Measurements from ENCODE around the gene SSMEM1. TPM values are rescaled to one million over a fixed set of nuclear protein-coding genes. Genes with fewer than 3 reads are reported as not detected.

The SSMEM1 gene
- total and polyA plus RNA-seq, 9 of the 15 experiments (the other 6 are each of a cell fraction or from before 2014, with no cell fraction given), result 0.10 to 0.28 (median 0.18) TPM; not detected in 4

- ATAC-seq (no peak), DNase-seq (ENCODE audit: extremely low read depth in 1 of 4, low spot score in 3 of 4) (no peak), FAIRE-seq (no peak)
- H3K4me3 ChIP-seq, result no peak overlapping the region
- H2AFZ ChIP-seq (ENCODE audit: low read depth, low read length), result no peak overlapping the region
- H3K4me2 ChIP-seq (ENCODE audit: insufficient read depth, low read length), result no peak overlapping the region
- no peak overlapping the region for H3K27ac ChIP-seq (ENCODE audit: extremely low read depth, low read depth, low read length)
- peaks cover 10 to 15% of the 10 kb centered on the region in 2 experiments; a peak in 4 of 5 replicates for H3K4me1 ChIP-seq (replicated peaks in 1 of 2; ENCODE audit: control insufficient read depth in 2 of 2, insufficient read depth in 2 of 2, low read length in 2 of 2)
- H3K9ac ChIP-seq (ENCODE audit: insufficient read depth in 1 of 2, low read depth in 2 of 2, low read length in 2 of 2), result no peak overlapping the region
- H4K20me1 ChIP-seq (replicated peaks; ENCODE audit: control insufficient read depth, insufficient read depth, low read length), result no peaks in the 10 kb centered on the region
- H3K27me3 ChIP-seq (ENCODE audit: control insufficient read depth in 2 of 2, insufficient read depth in 2 of 2, low read length in 2 of 2), result no peaks in the 10 kb centered on the region
- in situ Hi-C loops (cut with MboI) (no loop called here), intact Hi-C loops (cut with micrococcal nuclease) (no loop called here)
- no peaks in the 10 kb centered on the region for H3K36me3 ChIP-seq (ENCODE audit: control insufficient read depth, insufficient read depth, low read length)
- WGBS (ENCODE audit: insufficient coverage, low coverage, missing lambda C conversion rate), result 83% methylated on average over 3 of the region's 4 CpGs
- H3K9me1 ChIP-seq (ENCODE audit: control insufficient read depth, insufficient read depth, low read length), result no peaks in the 10 kb centered on the region
- H3K9me3 ChIP-seq (replicated peaks; ENCODE audit: control insufficient read depth, insufficient read depth, low read depth, low read length), result no peaks in the 10 kb centered on the region; the same call in 1 of the 2 replicates
- ChIA-PET CTCF (ENCODE audit: low intra/inter-chr PET ratio) (no interaction called here), POLR2A (interaction anchor here (0.6 to 1.9 kb wide), 4 partner anchors 10 to 206 kb away, joined by 3 to 6 read pairs (median 4); partner anchors contain the start of gene SSMEM1)
- no peak for TF ChIP-seq DPF2 (IDR thresholded peaks at IDR 0.05)
- TF ChIP-seq BDP1 (IDR thresholded peaks at IDR 0.05; ENCODE audit: insufficient read depth, insufficient read length), result no peak
- no peaks in the 10 kb centered on the region for H3K79me2 ChIP-seq (ENCODE audit: control insufficient read depth, insufficient read depth, low read length)
- BruUV-seq (replicated peaks), result no TSS peak
Observed at GRCh38 chr7:130221746-130222145, 14.1 kb downstream of the SSMEM1 start.

- ATAC-seq, result no peak
- intact Hi-C loops (cut with micrococcal nuclease), result no loop called here
- no peak overlapping the region for H3K9ac ChIP-seq (ENCODE audit: insufficient read depth in 1 of 2, low read depth in 2 of 2, low read length in 2 of 2)
- no peak for FAIRE-seq
- H2AFZ ChIP-seq (ENCODE audit: low read depth, low read length), result no peak overlapping the region
- peaks cover 4 to 9% of the 10 kb centered on the region in 2 experiments; a peak in 4 of 5 replicates for H3K4me1 ChIP-seq (replicated peaks in 1 of 2; ENCODE audit: control insufficient read depth in 2 of 2, insufficient read depth in 2 of 2, low read length in 2 of 2)
- in situ Hi-C loops (cut with MboI), result no loop called here
- no peak for DNase-seq (ENCODE audit: extremely low read depth in 1 of 4, low spot score in 3 of 4)
- H3K9me3 ChIP-seq (replicated peaks; ENCODE audit: control insufficient read depth, insufficient read depth, low read depth, low read length), result no peaks in the 10 kb centered on the region; the same call in 1 of the 2 replicates
- no peaks in the 10 kb centered on the region for H3K27me3 ChIP-seq (ENCODE audit: control insufficient read depth in 2 of 2, insufficient read depth in 2 of 2, low read length in 2 of 2)
- no peaks in the 10 kb centered on the region for H4K20me1 ChIP-seq (replicated peaks; ENCODE audit: control insufficient read depth, insufficient read depth, low read length)
- no peak overlapping the region for H3K27ac ChIP-seq (ENCODE audit: extremely low read depth, low read depth, low read length)
- no peak overlapping the region for H3K4me2 ChIP-seq (ENCODE audit: insufficient read depth, low read length)
- ChIA-PET POLR2A (interaction anchor here (1.1 kb wide), 1 partner anchor 14 kb away, joined by 3 read pairs; no protein-coding TSS in a partner anchor), CTCF (ENCODE audit: low intra/inter-chr PET ratio) (no interaction called here)
- H3K4me3 ChIP-seq, result no peak overlapping the region
- no peaks in the 10 kb centered on the region for H3K36me3 ChIP-seq (ENCODE audit: control insufficient read depth, insufficient read depth, low read length)
- H3K79me2 ChIP-seq (ENCODE audit: control insufficient read depth, insufficient read depth, low read length), result no peaks in the 10 kb centered on the region
- WGBS (ENCODE audit: insufficient coverage, low coverage, missing lambda C conversion rate), result 28% methylated on average over 1 of the region's 1 CpG
- BruUV-seq (replicated peaks), result no TSS peak
- H3K9me1 ChIP-seq (ENCODE audit: control insufficient read depth, insufficient read depth, low read length), result no peaks in the 10 kb centered on the region
- no peak for TF ChIP-seq E4F1 (CRISPR knock-in tag; IDR thresholded peaks at IDR 0.05; ENCODE audit: borderline replicate concordance)
- no peak for TF ChIP-seq BDP1 (IDR thresholded peaks at IDR 0.05; ENCODE audit: insufficient read depth, insufficient read length)
- TF ChIP-seq TCF7 (IDR thresholded peaks at IDR 0.05; ENCODE audit: borderline replicate concordance), result no peak
- no peak for TF ChIP-seq HOXB6 (CRISPR knock-in tag; IDR thresholded peaks at IDR 0.05; ENCODE audit: borderline replicate concordance)
- TF ChIP-seq SFPQ (IDR thresholded peaks at IDR 0.05; ENCODE audit: low read depth, low read length), result no peak
- no peak for TF ChIP-seq KLF16 (IDR thresholded peaks at IDR 0.05)
- no peak for TF ChIP-seq HDAC3 (IDR thresholded peaks at IDR 0.05; ENCODE audit: borderline replicate concordance, partially characterized antibody)
- no peak for TF ChIP-seq NFE2 (IDR thresholded peaks at IDR 0.05; ENCODE audit: low read depth)
Observed at GRCh38 chr7:130223646-130224045, 16.0 kb downstream of the SSMEM1 start.
